Measurements from ENCODE around the gene TEAD2.

Gene TEAD2

GRCh38 chr19:49335784-49336481, 26.3 kb downstream of the TEAD2 start:
- no peak for TF ChIP-seq CTCF (IDR thresholded peaks at IDR 0.05; ENCODE audit: insufficient read depth, low read length, poor library complexity, severe bottlenecking)
- no peak for TF ChIP-seq EZH2phosphoT487 (conservative IDR thresholded peaks at IDR 0.05; ENCODE audit: low read length)
- H3K27me3 ChIP-seq (ENCODE audit: low read length) = no peaks in the 10 kb centered on the region
- no peak overlapping the region for H2AFZ ChIP-seq (ENCODE audit: low read depth, low read length, severe bottlenecking)
- peaks cover 75% of the 10 kb centered on the region for H3F3A ChIP-seq (ENCODE audit: insufficient read depth)
- peak overlapping the region; percentile 97 for H3K27ac ChIP-seq (ENCODE audit: low read depth, low read length)
- peaks cover 15% of the 10 kb centered on the region for H3K36me3 ChIP-seq (ENCODE audit: low read length)
- peaks cover 30% of the 10 kb centered on the region for H3K79me2 ChIP-seq (ENCODE audit: insufficient read depth, low read length)
- no peaks in the 10 kb centered on the region for H3K9me2 ChIP-seq (replicated peaks; ENCODE audit: insufficient read depth, low read length)
- no peaks in the 10 kb centered on the region for H3K9me3 ChIP-seq (ENCODE audit: insufficient read depth, low read length)
- peak overlapping the region; percentile 86 for H3K9ac ChIP-seq (ENCODE audit: low read length)
- peak overlapping the region; percentile 88 for H3K4me2 ChIP-seq (ENCODE audit: low read depth, low read length, poor library complexity, severe bottlenecking)
- no peaks in the 10 kb centered on the region for H4K20me1 ChIP-seq (ENCODE audit: low read depth, low read length)
- H3K4me3 ChIP-seq (ENCODE audit: insufficient read depth, low read length, poor library complexity, severe bottlenecking) = peak overlapping the region; percentile 71

GRCh38 chr19:49335071-49335783, 27.0 kb downstream of the TEAD2 start, which contains the start of gene CD37:
CD37 (plus strand) TSS chr19:49335406; CDS start chr19:49335541, 135 bp downstream.
- peak within 1 kb of the TSS; percentile 88 for H3K4me2 ChIP-seq (ENCODE audit: low read depth, low read length, poor library complexity, severe bottlenecking)
- no peak for TF ChIP-seq CTCF (IDR thresholded peaks at IDR 0.05; ENCODE audit: insufficient read depth, low read length, poor library complexity, severe bottlenecking)
- TF ChIP-seq EZH2phosphoT487 (conservative IDR thresholded peaks at IDR 0.05; ENCODE audit: low read length) = no peak
- no peaks in the 10 kb centered on the region for H4K20me1 ChIP-seq (ENCODE audit: low read depth, low read length)
- H3K9me2 ChIP-seq (replicated peaks; ENCODE audit: insufficient read depth, low read length) = no peaks in the 10 kb centered on the region
- H3F3A ChIP-seq (ENCODE audit: insufficient read depth) = peaks cover 75% of the 10 kb centered on the region
- H3K27me3 ChIP-seq (ENCODE audit: low read length) = no peaks in the 10 kb centered on the region
- peak within 1 kb of the TSS; percentile 86 for H3K9ac ChIP-seq (ENCODE audit: low read length)
- peak within 1 kb of the TSS; percentile 71 for H3K4me3 ChIP-seq (ENCODE audit: insufficient read depth, low read length, poor library complexity, severe bottlenecking)
- peaks cover 31% of the 10 kb centered on the region for H3K79me2 ChIP-seq (ENCODE audit: insufficient read depth, low read length)
- no peaks in the 10 kb centered on the region for H3K9me3 ChIP-seq (ENCODE audit: insufficient read depth, low read length)
- H3K27ac ChIP-seq (ENCODE audit: low read depth, low read length) = peak within 1 kb of the TSS; percentile 97
- H3K36me3 ChIP-seq (ENCODE audit: low read length) = peaks cover 15% of the 10 kb centered on the region
- H2AFZ ChIP-seq (ENCODE audit: low read depth, low read length, severe bottlenecking) = no peak within 1 kb of the TSS

- Histone ChIP-seq H3K9me3 (ENCODE audit: insufficient read depth, low read length) (no peaks in the 10 kb centered on the region), H3K9ac (ENCODE audit: low read length) (peak overlapping the region; percentile 86), H3K79me2 (ENCODE audit: insufficient read depth, low read length) (peaks cover 36% of the 10 kb centered on the region), H3K9me2 (replicated peaks; ENCODE audit: insufficient read depth, low read length) (no peaks in the 10 kb centered on the region), H3K27me3 (ENCODE audit: low read length) (no peaks in the 10 kb centered on the region), H4K20me1 (ENCODE audit: low read depth, low read length) (no peaks in the 10 kb centered on the region), H3K27ac (ENCODE audit: low read depth, low read length) (peak overlapping the region; percentile 97), H3K4me3 (ENCODE audit: insufficient read depth, low read length, poor library complexity, severe bottlenecking) (peak overlapping the region; percentile 71), H3K4me2 (ENCODE audit: low read depth, low read length, poor library complexity, severe bottlenecking) (peak overlapping the region; percentile 88), H3F3A (ENCODE audit: insufficient read depth) (peaks cover 73% of the 10 kb centered on the region), H2AFZ (ENCODE audit: low read depth, low read length, severe bottlenecking) (no peak overlapping the region), H3K36me3 (ENCODE audit: low read length) (peaks cover 15% of the 10 kb centered on the region)
- TF ChIP-seq CTCF (IDR thresholded peaks at IDR 0.05; ENCODE audit: insufficient read depth, low read length, poor library complexity, severe bottlenecking) = no peak
- no peak for TF ChIP-seq EZH2phosphoT487 (conservative IDR thresholded peaks at IDR 0.05; ENCODE audit: low read length)
Observed at GRCh38 chr19:49333811-49334288, 28.4 kb downstream of the TEAD2 start.

Measured in SU-DHL-6 (cell line).